ENCODE data around the gene CSAG3.
"Not testable (repeated sequence)": the region's sequence is repeated elsewhere in the genome, so short reads cannot be mapped to it uniquely, and the experiment has no call there.

Gene CSAG3

GRCh38 chrX:152758918-152759317, at the start of gene CSAG3:
Gene CSAG3, plus strand, starts transcription at chrX:152759218.
- DNase-seq, result not testable (repeated sequence)

GRCh38 chrX:152713195-152713594, 45.8 kb upstream of the CSAG3 start:
- DNase-seq, result not testable (repeated sequence)

GRCh38 chrX:152713815-152714787, 44.9 kb upstream of the CSAG3 start, which contains the start of gene MAGEA2B:
Gene MAGEA2B, plus strand, starts transcription at chrX:152714628. Its CDS starts 2,479 bp downstream, at chrX:152717107.
- not testable (repeated sequence) for DNase-seq

- no peak for DNase-seq
Observed at GRCh38 chrX:152725409-152725808, 33.6 kb upstream of the CSAG3 start.

GRCh38 chrX:152733261-152733975, 25.6 kb upstream of the CSAG3 start, which contains the start of the genes CSAG1 and MAGEA12:
Gene CSAG1, minus strand, starts transcription at chrX:152733721. Its CDS starts 1,261 bp downstream, at chrX:152732460.
Gene MAGEA12, plus strand, starts transcription at chrX:152733757. Its CDS starts 2,405 bp downstream, at chrX:152736162.
- DNase-seq, result no peak

- not testable (repeated sequence) for DNase-seq
Observed at GRCh38 chrX:152734143-152734858, 24.7 kb upstream of the CSAG3 start.

GRCh38 chrX:152735101-152735500, 23.9 kb upstream of the CSAG3 start:
- no peak for DNase-seq

- DNase-seq, result no peak
Observed at GRCh38 chrX:152735860-152736511, 23.0 kb upstream of the CSAG3 start.

GRCh38 chrX:152736528-152736927, 22.5 kb upstream of the CSAG3 start:
- not testable (repeated sequence) for DNase-seq

- DNase-seq, result no peak
Observed at GRCh38 chrX:152738560-152738959, 20.5 kb upstream of the CSAG3 start.

GRCh38 chrX:152753686-152754650, 5.0 kb upstream of the CSAG3 start, which contains the start of gene MAGEA2:
Gene MAGEA2, minus strand, starts transcription at chrX:152753842. Its CDS starts 2,479 bp downstream, at chrX:152751363.
- DNase-seq, result not testable (repeated sequence)

GRCh38 chrX:152754871-152755270, 4.1 kb upstream of the CSAG3 start:
- not testable (repeated sequence) for DNase-seq

GRCh38 chrX:152759544-152759943, 526 bp downstream of the CSAG3 start:
- not testable (repeated sequence) for DNase-seq

- not testable (repeated sequence) for DNase-seq
Observed at GRCh38 chrX:152761582-152761981, 2.6 kb downstream of the CSAG3 start.

GRCh38 chrX:152766562-152766961, 7.5 kb downstream of the CSAG3 start:
- not testable (repeated sequence) for DNase-seq

GRCh38 chrX:152769549-152770289, 10.7 kb downstream of the CSAG3 start, which contains the start of gene MAGEA6:
Gene MAGEA6, minus strand, starts transcription at chrX:152769689. Its CDS starts 2,039 bp downstream, at chrX:152767650.
- DNase-seq, result not testable (repeated sequence)

- not testable (repeated sequence) for DNase-seq
Observed at GRCh38 chrX:152787062-152787461, 28.0 kb downstream of the CSAG3 start.

- no peak for DNase-seq
Observed at GRCh38 chrX:152798945-152799344, 39.9 kb downstream of the CSAG3 start.

- no peak for DNase-seq
Observed at GRCh38 chrX:152806035-152806434, 47.0 kb downstream of the CSAG3 start.
